ENCODE results near the gene SPG11. TPM values are rescaled to one million over a fixed set of nuclear protein-coding genes. Genes with fewer than 3 reads are reported as not detected.

Gene SPG11
- total and polyA plus RNA-seq, 2 of the 13 experiments (the other 11 are each of a cell fraction or from before 2014, with no cell fraction given) = 31.5 to 40.7 TPM

- Histone ChIP-seq H3K79me2 (ENCODE audit: insufficient read depth, low read length) (no peaks in the 10 kb centered on the region), H3K27me3 (ENCODE audit: control insufficient read depth in 1 of 2, insufficient read depth in 2 of 2, low read length in 2 of 2) (peaks cover 2 to 5% of the 10 kb centered on the region in 2 experiments; a peak in 3 of 5 replicates), H2AFZ (ENCODE audit: low read length) (no peak overlapping the region), H3K9me3 (ENCODE audit: low read length) (no peaks in the 10 kb centered on the region), H3K4me1 (ENCODE audit: insufficient read depth, low read length) (peaks cover 30% of the 10 kb centered on the region), H3K27ac (ENCODE audit: extremely low read length, insufficient read depth, low read length) (no peak overlapping the region), H3K36me3 (replicated peaks in 1 of 2; ENCODE audit: control insufficient read depth in 1 of 2, insufficient read depth in 2 of 2, low read length in 2 of 2) (no peaks in the 10 kb centered on the region), H3K4me2 (ENCODE audit: low read depth, low read length) (no peak overlapping the region), H3K9ac (ENCODE audit: insufficient read depth, low read depth, low read length) (no peak overlapping the region), H4K20me1 (ENCODE audit: insufficient read depth, low read length) (no peaks in the 10 kb centered on the region), H3K4me3 (replicated peaks in 1 of 3; ENCODE audit: insufficient read depth in 1 of 3, low read depth in 2 of 3, low read length in 3 of 3) (no peak overlapping the region)
- intact Hi-C loops (cut with micrococcal nuclease; ENCODE audit: unreplicated experiment) = no loop called here
- ATAC-seq = no peak
- ChIA-PET POLR2A (no interaction called here), CTCF (ENCODE audit: low intra/inter-chr PET ratio, low total read pairs) (no interaction called here)
- 52% methylated on average over 6 of the region's 6 CpGs for WGBS (ENCODE audit: low lambda C conversion rate)
- no peak for FAIRE-seq
- no peak for TF ChIP-seq ZSCAN30 (CRISPR knock-in tag; IDR thresholded peaks at IDR 0.05)
- TF ChIP-seq, protein P1, sequence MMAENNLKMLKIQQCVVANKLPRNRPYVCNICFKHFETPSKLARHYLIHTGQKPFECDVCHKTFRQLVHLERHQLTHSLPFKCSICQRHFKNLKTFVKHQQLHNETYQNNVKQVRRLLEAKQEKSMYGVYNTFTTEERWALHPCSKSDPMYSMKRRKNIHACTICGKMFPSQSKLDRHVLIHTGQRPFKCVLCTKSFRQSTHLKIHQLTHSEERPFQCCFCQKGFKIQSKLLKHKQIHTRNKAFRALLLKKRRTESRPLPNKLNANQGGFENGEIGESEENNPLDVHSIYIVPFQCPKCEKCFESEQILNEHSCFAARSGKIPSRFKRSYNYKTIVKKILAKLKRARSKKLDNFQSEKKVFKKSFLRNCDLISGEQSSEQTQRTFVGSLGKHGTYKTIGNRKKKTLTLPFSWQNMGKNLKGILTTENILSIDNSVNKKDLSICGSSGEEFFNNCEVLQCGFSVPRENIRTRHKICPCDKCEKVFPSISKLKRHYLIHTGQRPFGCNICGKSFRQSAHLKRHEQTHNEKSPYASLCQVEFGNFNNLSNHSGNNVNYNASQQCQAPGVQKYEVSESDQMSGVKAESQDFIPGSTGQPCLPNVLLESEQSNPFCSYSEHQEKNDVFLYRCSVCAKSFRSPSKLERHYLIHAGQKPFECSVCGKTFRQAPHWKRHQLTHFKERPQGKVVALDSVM (CRISPR knock-in tag; IDR thresholded peaks at IDR 0.05) = peak; percentile 58; the same call in 1 of the 2 replicates
- TF ChIP-seq ZNF253 (CRISPR knock-in tag; IDR thresholded peaks at IDR 0.05; ENCODE audit: borderline replicate concordance) = no peak
- no peak for TF ChIP-seq BORCS8-MEF2B (CRISPR knock-in tag; IDR thresholded peaks at IDR 0.05)
- no peak for TF ChIP-seq GMEB1 (CRISPR knock-in tag; IDR thresholded peaks at IDR 0.05; ENCODE audit: borderline replicate concordance)
- no peak for TF ChIP-seq FOXM1 (CRISPR knock-in tag; IDR thresholded peaks at IDR 0.05)
- no peak for DNase-seq (ENCODE audit: low spot score)
- BruUV-seq (replicated peaks) = no TSS peak
- in situ Hi-C loops (cut with HindIII; ENCODE audit: extremely low pct_ligation_motif_present, low pct_unique_long_range_greater_than_20kb) = no loop called here
These were observed 6.9 kb upstream of the SPG11 start for GRCh38 chr15:44670087-44670950.
